LNCaP clone FGC (cell line): Measurements from ENCODE around the gene MEGF6.

ENCODE experiments used
- DNase-seq: peaks from one replicate; pipeline ENCODE4 v3.0.0-alpha.2; 2011; ENCODE audit warnings: low read depth
- H3K4me3 ChIP-seq: 2 replicates; pipeline ENCODE4 v1.5.1; 2011; ENCODE audit warnings: mild to moderate bottlenecking, low read depth, low read length, control low read depth
- CTCF ChIP-seq: IDR thresholded peaks from 2 replicates; pipeline ENCODE4 v1.5.1; 2012; ENCODE audit warnings: mild to moderate bottlenecking; ENCODE audit not compliant: control insufficient read depth, insufficient read depth; ENCODE audit errors: extremely low read depth

Gene MEGF6

GRCh38 chr1:3470650-3471355 lies 140.5 kb downstream of the MEGF6 start:
- DNase-seq: no peak
- H3K4me3 ChIP-seq: no peak overlapping the region
- TF ChIP-seq CTCF: no peak

GRCh38 chr1:3469849-3470649 lies 141.3 kb downstream of the MEGF6 start:
- H3K4me3 ChIP-seq: no peak overlapping the region
- TF ChIP-seq CTCF: no peak
- no peak for DNase-seq

GRCh38 chr1:3469104-3469848 lies 142.0 kb downstream of the MEGF6 start:
- no peak overlapping the region for H3K4me3 ChIP-seq
- TF ChIP-seq CTCF: no peak
- DNase-seq: no peak

GRCh38 chr1:3468236-3469103 lies 142.8 kb downstream of the MEGF6 start:
- no peak for DNase-seq
- no peak overlapping the region for H3K4me3 ChIP-seq
- TF ChIP-seq CTCF: no peak

GRCh38 chr1:3467096-3468036 lies 143.9 kb downstream of the MEGF6 start:
- DNase-seq: no peak
- H3K4me3 ChIP-seq: no peak overlapping the region
- TF ChIP-seq CTCF: no peak
